K562 (cell line): Measurements from ENCODE around the gene LENG9. TPM values are rescaled to one million over a fixed set of nuclear protein-coding genes. Genes with fewer than 3 reads are reported as not detected.

Experiments
- ATAC-seq: fragments of 200-7000 bp; cut with Tn5 transposase; 3 replicates; pipeline ENCODE4 v1.9.1; 2020; ENCODE audit warnings: moderate library complexity
- BruUV-seq: library from RNA; stranded (reverse); fragments of 400-500 nt; replicated peaks from 2 replicates; lab custom pipeline; 2021; lab: Mats Ljungman, UMichigan
- CTCF ChIA-PET: fragments of 300-600 bp; formaldehyde crosslinking; extraction: SDS; loops from one replicate; lab custom pipeline; 2021; ENCODE audit warnings: low intra/inter-chr PET ratio; lab: Yijun Ruan, JAX
- POLR2A ChIA-PET: fragments of 300-600, 350-650 bp; sonication (Branson Sonifier 250); formaldehyde crosslinking; extraction: SDS; loops from one replicate; lab custom pipeline; 2021; ENCODE audit warnings: antibody characterized with exemption, inconsistent platforms; lab: Yijun Ruan, JAX
- DNase-seq, 4 experiments: peaks; one replicate each; pipeline versions ENCODE4 v3.0.0 to v3.0.0-alpha.2; 2011 to 2018; ENCODE audit warnings: low spot score in 3 of 4, mixed read lengths in 3 of 4; ENCODE audit errors: extremely low read depth in 1 of 4
- FAIRE-seq: peaks from 2 replicates; lab custom pipeline; 2011; peaks lifted over from hg19 to GRCh38; lab: Jason Lieb, UNC
- H2AFZ ChIP-seq: 2 replicates; pipeline ENCODE4 v1.6.0; 2011; ENCODE audit warnings: low read depth, low read length, control low read depth, inconsistent platforms
- H3K27ac ChIP-seq: fragments of 200-600 bp; 3 replicates; pipeline ENCODE4 v1.8.0; 2011; ENCODE audit warnings: low read depth, mild to moderate bottlenecking, control low read depth, inconsistent platforms, low read length, moderate library complexity, mixed read lengths; ENCODE audit errors: extremely low read depth
- H3K27me3 ChIP-seq, 2 experiments: fragments of 300-600 bp in 1 of 2; 2 replicates in 1 of 2; 3 replicates in 1 of 2; pipeline versions ENCODE4 v1.6.0 to v1.8.0; 2011; ENCODE audit warnings: inconsistent platforms in 2 of 2, low read length in 2 of 2, mild to moderate bottlenecking in 1 of 2, mixed read lengths in 1 of 2, moderate library complexity in 1 of 2; ENCODE audit not compliant: control insufficient read depth in 2 of 2, insufficient read depth in 2 of 2
- H3K36me3 ChIP-seq: fragments of 300-600 bp; 3 replicates; pipeline ENCODE4 v1.8.0; 2011; ENCODE audit warnings: mild to moderate bottlenecking, low read length, inconsistent platforms; ENCODE audit not compliant: control insufficient read depth, insufficient read depth
- H3K4me1 ChIP-seq, 2 experiments: fragments of 200-600 bp in 1 of 2; replicated peaks in 1 of 2; 2 replicates in 1 of 2; 3 replicates in 1 of 2; pipeline versions ENCODE4 v1.5.1 to v1.8.0; 2011; ENCODE audit warnings: inconsistent platforms in 2 of 2, low read length in 2 of 2, mild to moderate bottlenecking in 1 of 2, mixed read lengths in 1 of 2, moderate library complexity in 1 of 2; ENCODE audit not compliant: control insufficient read depth in 2 of 2, insufficient read depth in 2 of 2
- H3K4me2 ChIP-seq: 2 replicates; pipeline ENCODE4 v1.6.1; 2011; ENCODE audit warnings: low read length, control low read depth, inconsistent platforms, mixed read lengths; ENCODE audit not compliant: insufficient read depth
- H3K4me3 ChIP-seq: fragments of 200-600 bp; sonication (generic), shearing (Covaris generic); 2 replicates; pipeline ENCODE4 v1.5.1; 2016; ENCODE audit warnings: control low read depth, inconsistent platforms
- H3K79me2 ChIP-seq: fragments of 200-600 bp; 3 replicates; pipeline ENCODE4 v1.8.0; 2011; ENCODE audit warnings: low read length, inconsistent platforms; ENCODE audit not compliant: control insufficient read depth, insufficient read depth
- H3K9ac ChIP-seq, 2 experiments: 2 replicates each; pipeline versions ENCODE4 v1.6.0 to v1.6.1; 2011; ENCODE audit warnings: low read depth in 2 of 2, low read length in 2 of 2, control low read depth in 1 of 2, inconsistent platforms in 1 of 2, mild to moderate bottlenecking in 1 of 2, mixed read lengths in 1 of 2; ENCODE audit not compliant: insufficient read depth in 1 of 2
- H3K9me1 ChIP-seq: one replicate; pipeline ENCODE4 v1.6.0; 2011; ENCODE audit warnings: inconsistent platforms, mild to moderate bottlenecking, low read length, moderate library complexity; ENCODE audit not compliant: control insufficient read depth, insufficient read depth
- H3K9me3 ChIP-seq: replicated peaks from 2 replicates; pipeline ENCODE4 v1.5.1; 2011; ENCODE audit warnings: low read depth, low read length, inconsistent platforms; ENCODE audit not compliant: control insufficient read depth, insufficient read depth
- H4K20me1 ChIP-seq: replicated peaks from 2 replicates; pipeline ENCODE4 v1.6.1; 2011; ENCODE audit warnings: low read length, inconsistent platforms, mixed read lengths; ENCODE audit not compliant: control insufficient read depth, insufficient read depth
- ATF7 ChIP-seq: fragments of 450-650 bp; IDR thresholded peaks from 2 replicates; pipeline ENCODE4 v1.7.1; 2014; ENCODE audit warnings: mild to moderate bottlenecking, moderate library complexity
- EZH2 ChIP-seq: IDR thresholded peaks from 2 replicates; pipeline ENCODE4 v1.6.1; 2012; ENCODE audit warnings: low read depth, mild to moderate bottlenecking, inconsistent platforms, low read length, borderline replicate concordance
- HNRNPUL1 ChIP-seq: fragments of 200-400 bp; formaldehyde crosslinking; IDR thresholded peaks from 2 replicates; pipeline ENCODE4 v1.6.1; 2017; ENCODE audit warnings: low read length
- LARP7 ChIP-seq: fragments of 450-650 bp; IDR thresholded peaks from 2 replicates; pipeline ENCODE4 v1.6.1; 2016
- PCBP1 ChIP-seq: fragments of 200-400 bp; formaldehyde crosslinking; IDR thresholded peaks from 2 replicates; pipeline ENCODE4 v1.6.1; 2018; ENCODE audit warnings: mild to moderate bottlenecking, low read depth, low read length; ENCODE audit not compliant: poor library complexity, severe bottlenecking
- TCF3 ChIP-seq: sonication (generic); formaldehyde crosslinking; IDR thresholded peaks from 2 replicates; pipeline ENCODE4 v1.4.0; 2020; ENCODE audit warnings: mild to moderate bottlenecking, missing genetic modification reagents
- ZNF197 ChIP-seq: fragments of 200-800 bp; sonication (Bioruptor generic); IDR thresholded peaks from 2 replicates; pipeline ENCODE4 v1.6.1; 2016; ENCODE audit warnings: low read depth, missing genetic modification characterization, missing compliant biosample characterization
- ZNF717 ChIP-seq: fragments of 250-450 bp; sonication (Bioruptor Pico); IDR thresholded peaks from 2 replicates; pipeline ENCODE4 v1.5.0; 2021
- WGBS: fragments of 100-300 bp; shearing (Covaris generic); methylation state at CpG from one replicate; pipeline ENCODE4 v1.1.6; 2016; ENCODE audit warnings: low coverage, mixed read lengths; ENCODE audit not compliant: insufficient coverage; ENCODE audit errors: missing lambda C conversion rate; 5-methylcytosine and 5-hydroxymethylcytosine counted together
- in situ Hi-C: fragments of 300-500 bp; cut with MboI; formaldehyde crosslinking; loops from 4 replicates; pipeline ENCODE4 v1.15.0; 2018; ENCODE audit warnings: inconsistent platforms, mixed read lengths
- intact Hi-C: fragments of 100-400 bp; cut with micrococcal nuclease; formaldehyde crosslinking; loops from 2 replicates; pipeline ENCODE4 v1.14.2; 2022
- polyA plus RNA-seq, 8 experiments: library from polyadenylated mRNA; depleted of rRNA in 4 of 8; stranded (reverse) in 5 of 8; unstranded in 3 of 8; fragments of >200 nt; fragmentation: Nextera tagmentation in 2 of 8; fragmentation: Illumina TruSeq in 1 of 8; extraction: Ambion mirVana in 2 of 8; extraction: Trizol in 1 of 8; gene quantifications; 2 replicates each; pipeline versions ENCODE4 v1.2.1 to v1.2.3, GENCODE V29; 2011 to 2014; ENCODE audit warnings: inconsistent platforms in 1 of 8, missing spikeins in 1 of 8
- total RNA-seq, 7 experiments: library from RNA; depleted of rRNA in 6 of 7; stranded (reverse); fragments of >200 nt in 6 of 7; fragmentation: Illumina TruSeq in 2 of 7; extraction: Trizol in 2 of 7; gene quantifications; 2 replicates each; pipeline versions ENCODE4 v1.2.1 to v1.2.3, GENCODE V29; 2011 to 2021; ENCODE audit warnings: low replicate concordance in 1 of 7
- TF ChIP-seq, protein P1 (sequence below): fragments of 450-650 bp; IDR thresholded peaks from 2 replicates; pipeline ENCODE4 v1.6.1; 2016; ENCODE audit warnings: missing biosample characterization, missing genetic modification characterization
- TF ChIP-seq, protein P2 (sequence below): fragments of 250-450 bp; sonication (Bioruptor Pico); IDR thresholded peaks from 2 replicates; pipeline ENCODE4 v1.5.1; 2021; ENCODE audit warnings: mild to moderate bottlenecking

The LENG9 gene
- total and polyA plus RNA-seq, 9 of the 15 experiments (the other 6 are each of a cell fraction or from before 2014, with no cell fraction given): 0.06 to 0.64 (median 0.33) TPM; not detected in 1

DNA sequence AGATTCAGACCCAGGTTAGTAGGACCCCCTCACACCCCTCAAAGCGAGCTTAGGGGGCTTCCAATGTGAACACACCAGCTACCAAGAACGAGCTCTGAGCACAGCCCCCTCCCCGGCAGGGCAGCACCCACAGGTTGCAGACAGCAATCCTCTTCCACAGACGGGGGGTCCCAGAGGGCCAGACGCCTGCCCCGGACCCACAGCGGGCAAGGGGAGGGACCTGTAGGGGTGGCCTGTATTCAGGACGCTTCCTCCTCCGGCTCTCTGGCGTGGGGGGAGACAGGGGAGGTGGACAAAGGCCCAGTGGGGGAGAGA lies 43.6 kb downstream of the LENG9 start:
- Histone ChIP-seq H3K9me1 (no peaks in the 10 kb centered on the region), H3K4me3 (no peak overlapping the region), H3K27me3 (peaks cover 24 to 54% of the 10 kb centered on the region in 2 experiments), H4K20me1 (peaks cover 9% of the 10 kb centered on the region; the same call in 1 of the 2 replicates), H3K79me2 (no peaks in the 10 kb centered on the region), H3K4me1 (peaks cover 0 to 40% of the 10 kb centered on the region in 2 experiments; a peak in 3 of 5 replicates), H3K27ac (no peak overlapping the region)
- no peak for ATAC-seq
- TF ChIP-seq LARP7 (no peak), PCBP1 (no peak), TCF3 (no peak), HNRNPUL1 (no peak), EZH2 (no peak), ZNF197 (CRISPR knock-in tag) (no peak), ZNF717 (CRISPR knock-in tag) (no peak), ATF7 (no peak)
- TF ChIP-seq, protein P1, sequence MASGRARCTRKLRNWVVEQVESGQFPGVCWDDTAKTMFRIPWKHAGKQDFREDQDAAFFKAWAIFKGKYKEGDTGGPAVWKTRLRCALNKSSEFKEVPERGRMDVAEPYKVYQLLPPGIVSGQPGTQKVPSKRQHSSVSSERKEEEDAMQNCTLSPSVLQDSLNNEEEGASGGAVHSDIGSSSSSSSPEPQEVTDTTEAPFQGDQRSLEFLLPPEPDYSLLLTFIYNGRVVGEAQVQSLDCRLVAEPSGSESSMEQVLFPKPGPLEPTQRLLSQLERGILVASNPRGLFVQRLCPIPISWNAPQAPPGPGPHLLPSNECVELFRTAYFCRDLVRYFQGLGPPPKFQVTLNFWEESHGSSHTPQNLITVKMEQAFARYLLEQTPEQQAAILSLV (tag): no peak
- TF ChIP-seq, protein P2, sequence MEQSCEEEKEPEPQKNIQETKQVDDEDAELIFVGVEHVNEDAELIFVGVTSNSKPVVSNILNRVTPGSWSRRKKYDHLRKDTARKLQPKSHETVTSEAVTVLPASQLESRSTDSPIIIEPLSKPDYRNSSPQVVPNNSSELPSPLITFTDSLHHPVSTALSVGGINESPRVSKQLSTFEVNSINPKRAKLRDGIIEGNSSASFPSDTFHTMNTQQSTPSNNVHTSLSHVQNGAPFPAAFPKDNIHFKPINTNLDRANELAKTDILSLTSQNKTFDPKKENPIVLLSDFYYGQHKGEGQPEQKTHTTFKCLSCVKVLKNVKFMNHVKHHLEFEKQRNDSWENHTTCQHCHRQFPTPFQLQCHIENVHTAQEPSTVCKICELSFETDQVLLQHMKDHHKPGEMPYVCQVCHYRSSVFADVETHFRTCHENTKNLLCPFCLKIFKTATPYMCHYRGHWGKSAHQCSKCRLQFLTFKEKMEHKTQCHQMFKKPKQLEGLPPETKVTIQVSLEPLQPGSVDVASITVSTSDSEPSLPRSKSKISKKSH (CRISPR knock-in tag): no peak
- TF ChIP-seq, all 486 proteins: peak for 0
- H2AFZ ChIP-seq: no peak overlapping the region
- DNase-seq (no peak), FAIRE-seq (no peak)
- WGBS: 0% methylated on average over 8 of the region's 10 CpGs
- H3K9me3 ChIP-seq: no peaks in the 10 kb centered on the region
- in situ Hi-C loops (no loop called here), intact Hi-C loops (no loop called here)
- POLR2A ChIA-PET: interaction anchor here (1.0 kb wide), 1 partner anchor 10 kb away, joined by 5 read pairs; no protein-coding TSS in a partner anchor
- CTCF ChIA-PET: no interaction called here
- no TSS peak for BruUV-seq
- H3K9ac ChIP-seq: no peak overlapping the region
- H3K36me3 ChIP-seq: no peaks in the 10 kb centered on the region
- no peak overlapping the region for H3K4me2 ChIP-seq
